Renal pelvis (tissue), 4 donors: ENCODE results near the gene NBDY. TPM values are rescaled to one million over a fixed set of nuclear protein-coding genes. Genes with fewer than 3 reads are reported as not detected.
"Not testable (repeated sequence)": the region's sequence is repeated elsewhere in the genome, so short reads cannot be mapped to it uniquely, and the experiment has no call there.

ENCODE experiments used
- DNase-seq: peaks from one replicate; pipeline ENCODE4 v3.0.0-alpha.2; 2013
- polyA plus RNA-seq, 3 donors: library from polyadenylated mRNA; unstranded; fragments of 120-200 nt; gene quantifications; one replicate each; pipeline ENCODE4 v1.2.1, GENCODE V29; 2013; ENCODE audit not compliant: insufficient read length in 3 of 3

NBDY gene
- polyA plus RNA-seq, 3 donors, result 91.6 to 106 (median 100) TPM

- DNase-seq, result no peak
Observed at GRCh38 chrX:56797574-56798338, 68.7 kb downstream of the NBDY start.

- DNase-seq, result no peak
Observed at GRCh38 chrX:56798339-56798711, 69.3 kb downstream of the NBDY start.

- peak; percentile 89 for DNase-seq
Observed at GRCh38 chrX:56798866-56799758, 70.1 kb downstream of the NBDY start.

- no peak for DNase-seq
Observed at GRCh38 chrX:56800307-56800706, 71.3 kb downstream of the NBDY start.

- no peak for DNase-seq
Observed at GRCh38 chrX:56800801-56801200, 71.8 kb downstream of the NBDY start.

GRCh38 chrX:56802428-56802827, 73.4 kb downstream of the NBDY start:
- no peak for DNase-seq

GRCh38 chrX:56802921-56803849, 74.1 kb downstream of the NBDY start:
- DNase-seq, result peak; percentile 88

- no peak for DNase-seq
Observed at GRCh38 chrX:56803850-56804681, 75.0 kb downstream of the NBDY start.

GRCh38 chrX:56804867-56805266, 75.8 kb downstream of the NBDY start:
- DNase-seq, result no peak

- no peak for DNase-seq
Observed at GRCh38 chrX:56805399-56805798, 76.4 kb downstream of the NBDY start.

- DNase-seq, result not testable (repeated sequence)
Observed at GRCh38 chrX:56806176-56806575, 77.1 kb downstream of the NBDY start.

- DNase-seq, result no peak
Observed at GRCh38 chrX:56811599-56811998, 82.6 kb downstream of the NBDY start.

GRCh38 chrX:56812515-56813105, 83.6 kb downstream of the NBDY start:
- no peak for DNase-seq

GRCh38 chrX:56813318-56813837, 84.3 kb downstream of the NBDY start:
- DNase-seq, result no peak

GRCh38 chrX:56817179-56817578, 88.1 kb downstream of the NBDY start:
- DNase-seq, result no peak

- no peak for DNase-seq
Observed at GRCh38 chrX:56826020-56826419, 97.0 kb downstream of the NBDY start.

GRCh38 chrX:56833626-56834025, 104.6 kb downstream of the NBDY start:
- no peak for DNase-seq

- no peak for DNase-seq
Observed at GRCh38 chrX:56853436-56853835, 124.4 kb downstream of the NBDY start.

GRCh38 chrX:56857042-56857441, 128.0 kb downstream of the NBDY start:
- no peak for DNase-seq

GRCh38 chrX:56860888-56861287, 131.8 kb downstream of the NBDY start:
- DNase-seq, result no peak
